ENCODE measurements around the gene CCSER1.
A peak's percentile ranks its signal among the peaks of the same experiment; 100 is the strongest.

The CCSER1 gene

DNA sequence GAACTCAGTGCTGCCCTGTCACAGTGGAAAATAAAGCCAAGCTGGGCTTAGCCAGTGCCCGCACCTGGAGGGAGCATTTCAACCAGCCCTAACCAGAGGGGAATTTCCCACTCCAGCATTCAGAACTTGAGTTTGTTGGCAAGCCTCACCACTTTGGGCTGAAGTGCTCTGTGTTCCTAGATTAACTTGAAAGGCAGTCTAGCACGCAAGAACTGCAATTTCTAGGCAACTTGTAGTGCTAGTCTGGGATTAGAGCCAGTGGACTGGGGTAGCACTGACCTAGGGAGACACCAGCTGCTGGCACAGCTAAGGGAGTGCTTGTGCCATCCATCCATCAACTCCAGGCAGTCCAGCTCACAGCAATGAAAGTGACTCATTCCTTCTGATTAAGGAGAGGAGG lies 1115.9 kb downstream of the CCSER1 start:
- TF ChIP-seq CTCF (conservative IDR thresholded peaks at IDR 0.05) = no peak
- no peak overlapping the region for H3K27ac ChIP-seq

GRCh38 chr4:91256043-91256442 lies 1128.8 kb downstream of the CCSER1 start:
- no peak for TF ChIP-seq CTCF (conservative IDR thresholded peaks at IDR 0.05)
- peak overlapping the region; percentile 65 for H3K27ac ChIP-seq

- peak overlapping the region; percentile 65 for H3K27ac ChIP-seq
- TF ChIP-seq CTCF (conservative IDR thresholded peaks at IDR 0.05) = no peak
Measured at GRCh38 chr4:91256751-91257150, 1129.6 kb downstream of the CCSER1 start.

DNA sequence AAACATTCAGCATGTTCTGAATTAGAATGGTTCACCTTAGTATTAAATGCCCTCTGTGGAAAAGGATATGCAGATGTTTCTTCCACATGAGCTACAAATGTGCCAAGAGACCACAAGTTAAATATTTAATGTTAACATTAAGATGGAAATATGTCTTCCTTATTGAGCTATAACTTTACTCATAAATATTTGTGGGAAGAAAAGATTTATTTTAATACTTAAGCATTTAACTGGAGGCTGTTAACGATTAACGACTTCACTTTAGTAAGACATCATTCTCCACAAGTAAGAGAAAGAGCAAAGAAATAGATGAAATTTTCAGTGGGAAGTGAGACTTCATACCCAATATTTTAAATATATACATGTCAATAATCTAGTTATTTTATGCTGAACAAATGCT lies 1130.5 kb downstream of the CCSER1 start:
- no peak for TF ChIP-seq CTCF (conservative IDR thresholded peaks at IDR 0.05)
- peak overlapping the region; percentile 65 for H3K27ac ChIP-seq

- no peak for TF ChIP-seq CTCF (conservative IDR thresholded peaks at IDR 0.05)
- H3K27ac ChIP-seq = peak overlapping the region; percentile 65
Measured at GRCh38 chr4:91258326-91258725, 1131.1 kb downstream of the CCSER1 start.

DNA sequence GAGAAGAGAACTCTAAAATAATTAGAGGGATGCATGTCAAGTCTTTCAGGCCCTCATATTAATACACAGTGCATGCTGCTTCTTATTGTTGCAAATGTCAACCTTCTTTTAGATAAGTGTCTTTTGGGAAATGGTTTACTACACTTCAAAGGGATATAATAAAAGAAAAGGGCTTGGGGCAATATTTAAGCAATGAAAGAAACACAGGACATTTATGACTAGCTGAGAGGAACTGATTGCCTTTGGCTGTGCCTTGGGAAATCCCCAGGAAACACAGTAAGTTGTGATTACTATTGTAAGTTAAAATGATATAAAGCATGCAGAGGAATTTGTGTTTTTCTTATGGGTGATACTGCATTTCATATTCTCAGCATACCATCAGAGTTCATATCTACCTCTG lies 1140.3 kb downstream of the CCSER1 start:
- no peak for TF ChIP-seq CTCF (conservative IDR thresholded peaks at IDR 0.05)
- peak overlapping the region; percentile 38 for H3K27ac ChIP-seq

DNA sequence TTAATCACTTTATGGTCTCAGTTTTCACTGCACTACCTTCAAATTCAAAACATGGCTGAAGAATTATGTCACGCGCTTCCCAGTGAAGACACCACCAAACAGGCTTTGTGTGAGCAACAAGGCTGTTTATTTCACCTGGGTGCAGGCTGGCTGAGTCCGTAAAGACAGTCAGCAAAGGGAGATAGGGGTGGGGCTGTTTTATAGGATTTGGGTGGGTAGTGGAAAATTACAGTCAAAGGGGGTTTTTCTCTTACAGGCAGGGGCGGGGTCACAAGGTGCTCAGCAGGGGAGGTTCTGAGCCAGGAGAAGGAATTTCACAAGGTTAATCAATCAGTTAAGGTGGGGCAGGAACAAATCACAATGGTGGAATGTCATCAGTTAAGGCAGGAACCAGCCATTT lies 1141.3 kb downstream of the CCSER1 start:
- peak overlapping the region; percentile 38 for H3K27ac ChIP-seq

DNA sequence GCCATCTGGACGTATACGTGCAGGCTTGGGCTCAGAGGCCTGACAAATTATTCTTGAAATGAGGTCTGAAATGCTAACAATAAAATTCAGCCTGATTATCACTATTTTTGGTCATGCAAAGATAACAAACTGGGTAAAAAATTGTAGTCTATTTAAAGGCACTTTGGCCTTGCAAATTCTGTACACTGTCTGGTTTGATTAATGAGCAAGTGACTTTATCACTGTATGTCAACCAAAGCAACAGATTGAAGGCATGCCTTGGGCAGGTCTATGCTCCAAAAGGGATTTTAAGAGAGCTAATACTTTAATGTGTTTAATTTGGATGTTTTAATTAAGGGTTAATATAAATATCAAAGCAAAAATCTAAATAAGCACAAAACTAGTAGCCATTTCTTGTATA lies 1141.7 kb downstream of the CCSER1 start:
- no peak for TF ChIP-seq CTCF (conservative IDR thresholded peaks at IDR 0.05)
- H3K27ac ChIP-seq = peak overlapping the region; percentile 38; the same call in 1 of the 2 replicates
